Measurements from ENCODE around the gene RADIL.

DNA sequence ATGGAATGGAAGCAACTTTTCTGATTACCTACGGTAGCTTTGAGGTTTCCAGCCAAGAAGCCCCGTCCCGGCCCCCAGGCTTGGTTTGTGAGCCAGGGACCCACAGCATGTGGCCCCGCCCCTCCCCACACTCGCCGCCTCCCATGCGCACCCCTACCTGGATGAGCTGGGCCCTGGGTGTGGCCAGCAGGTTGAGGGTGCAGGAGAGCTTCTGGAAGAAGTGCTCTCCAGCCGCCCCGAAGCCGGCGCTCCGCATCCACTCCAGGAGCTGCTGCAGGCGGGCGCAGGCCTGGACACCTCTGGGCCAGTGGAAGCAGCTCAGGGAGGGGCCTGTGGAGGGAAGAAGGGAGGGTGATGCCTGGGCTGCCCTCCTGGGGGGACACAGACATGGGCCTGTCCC, 68.4 kb downstream of the RADIL start:
- TF ChIP-seq CTCF (IDR thresholded peaks at IDR 0.05) (no peak), POLR2A (IDR thresholded peaks at IDR 0.05) (no peak)

Data from heart left ventricle (tissue), 13 donors.